Activated CD8-positive, alpha-beta T cell treated with anti-CD3 and anti-CD28 coated beads for 36 hours (primary cell): ENCODE data around the gene OBSCN. TPM values are rescaled to one million over a fixed set of nuclear protein-coding genes. Genes with fewer than 3 reads are reported as not detected.
A peak's percentile ranks its signal among the peaks of the same experiment; 100 is the strongest.

ENCODE experiments used
- ATAC-seq: fragments of 200-7000 bp; cut with Tn5 transposase; one replicate; pipeline ENCODE4 v1.10.0; 2021; ENCODE audit warnings: mild to moderate bottlenecking, moderate library complexity
- CTCF ChIA-PET: fragments of 350-600 bp; sonication (Branson Sonifier 250); formaldehyde crosslinking; loops from one replicate; lab custom pipeline; 2021; ENCODE audit warnings: antibody characterized with exemption; lab: Charles Lee
- POLR2A ChIA-PET: fragments of 350-600 bp; sonication (Branson Sonifier 250); formaldehyde crosslinking; loops from one replicate; lab custom pipeline; 2021; ENCODE audit warnings: antibody characterized with exemption; lab: Charles Lee
- DNase-seq: peaks from one replicate; pipeline ENCODE4 v3.0.0-alpha.2; 2020
- H3K27ac Mint-ChIP-seq: one replicate; pipeline ENCODE4 v1.8.0; 2021; ENCODE audit warnings: mild to moderate bottlenecking, mixed read lengths
- H3K27me3 Mint-ChIP-seq: one replicate; pipeline ENCODE4 v1.8.0; 2021; ENCODE audit warnings: mixed read lengths
- H3K36me3 Mint-ChIP-seq: one replicate; pipeline ENCODE4 v1.8.0; 2021; ENCODE audit warnings: low read depth, mixed read lengths
- H3K4me1 Mint-ChIP-seq: one replicate; pipeline ENCODE4 v1.8.0; 2021; ENCODE audit warnings: low read depth, mixed read lengths
- H3K4me3 Mint-ChIP-seq: one replicate; pipeline ENCODE4 v1.8.0; 2021; ENCODE audit warnings: mild to moderate bottlenecking, moderate library complexity, mixed read lengths
- H3K9me3 Mint-ChIP-seq: one replicate; pipeline ENCODE4 v1.8.0; 2021; ENCODE audit warnings: mixed read lengths
- intact Hi-C: fragments of 100-400 bp; cut with micrococcal nuclease; formaldehyde crosslinking; loops from one replicate; pipeline ENCODE4 v1.10.0; 2022
- total RNA-seq, 2 experiments: library from RNA; stranded (reverse); gene quantifications; one replicate each; pipeline ENCODE4 v1.2.3, GENCODE V29; 2021
- TF ChIP-seq, protein P1 (sequence below): fragments of 200-600 bp; IDR thresholded peaks from one replicate; pipeline ENCODE4 v1.8.0; 2022; ENCODE audit warnings: antibody characterized with exemption, mild to moderate bottlenecking

The OBSCN gene
- total RNA-seq, 2 experiments from 2014 or later: 21.6 to 23.7 TPM

DNA sequence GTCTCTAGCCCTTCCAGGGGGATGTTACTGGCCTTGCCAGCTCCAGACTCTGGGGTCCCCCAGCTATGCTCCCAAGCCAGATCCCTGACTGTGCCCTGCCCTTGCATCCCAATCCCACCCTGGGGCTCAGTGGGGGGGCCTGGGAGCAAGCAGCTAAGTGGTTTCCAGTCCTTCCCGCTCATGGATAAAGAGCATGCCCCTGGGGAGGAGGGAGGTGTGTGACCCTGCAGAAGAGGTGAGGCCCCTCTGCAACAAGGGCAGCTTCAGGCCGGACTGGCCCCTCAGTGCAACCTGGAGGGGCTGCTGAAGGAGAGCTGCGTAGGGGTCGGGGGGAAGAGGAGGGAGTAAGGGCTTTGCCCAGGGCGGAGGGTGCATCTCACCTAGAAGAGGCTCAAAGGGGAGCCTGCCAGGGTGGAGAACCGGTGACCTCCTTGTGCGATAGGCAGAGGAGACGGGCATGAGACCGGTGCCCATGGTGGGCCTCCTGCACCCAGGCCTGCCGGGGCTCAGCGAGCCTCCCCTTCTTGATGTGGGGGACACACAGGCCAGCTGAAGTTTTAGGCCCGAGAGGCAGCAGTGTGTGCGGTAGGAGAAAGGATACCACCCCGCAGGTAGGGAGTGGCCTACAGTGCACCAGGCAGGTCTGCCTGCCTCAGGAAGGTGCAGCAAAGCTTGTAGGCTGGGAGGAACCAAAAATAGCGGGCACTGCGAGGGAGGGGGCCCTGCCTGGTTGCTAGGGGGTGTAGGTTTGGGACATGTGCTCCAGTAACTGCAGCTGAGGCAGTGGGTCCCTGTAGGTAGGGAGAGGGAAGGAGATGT is 3.1 kb downstream of the OBSCN start:
- Mint-ChIP-seq H3K4me1 (peaks cover 5% of the 10 kb centered on the region), H3K4me3 (peak overlapping the region; percentile 20), H3K36me3 (no peaks in the 10 kb centered on the region), H3K27me3 (peaks cover 2% of the 10 kb centered on the region), H3K9me3 (no peaks in the 10 kb centered on the region), H3K27ac (no peak overlapping the region)
- CTCF ChIA-PET: no interaction called here
- ATAC-seq (no peak), DNase-seq (no peak)
- TF ChIP-seq, protein P1, sequence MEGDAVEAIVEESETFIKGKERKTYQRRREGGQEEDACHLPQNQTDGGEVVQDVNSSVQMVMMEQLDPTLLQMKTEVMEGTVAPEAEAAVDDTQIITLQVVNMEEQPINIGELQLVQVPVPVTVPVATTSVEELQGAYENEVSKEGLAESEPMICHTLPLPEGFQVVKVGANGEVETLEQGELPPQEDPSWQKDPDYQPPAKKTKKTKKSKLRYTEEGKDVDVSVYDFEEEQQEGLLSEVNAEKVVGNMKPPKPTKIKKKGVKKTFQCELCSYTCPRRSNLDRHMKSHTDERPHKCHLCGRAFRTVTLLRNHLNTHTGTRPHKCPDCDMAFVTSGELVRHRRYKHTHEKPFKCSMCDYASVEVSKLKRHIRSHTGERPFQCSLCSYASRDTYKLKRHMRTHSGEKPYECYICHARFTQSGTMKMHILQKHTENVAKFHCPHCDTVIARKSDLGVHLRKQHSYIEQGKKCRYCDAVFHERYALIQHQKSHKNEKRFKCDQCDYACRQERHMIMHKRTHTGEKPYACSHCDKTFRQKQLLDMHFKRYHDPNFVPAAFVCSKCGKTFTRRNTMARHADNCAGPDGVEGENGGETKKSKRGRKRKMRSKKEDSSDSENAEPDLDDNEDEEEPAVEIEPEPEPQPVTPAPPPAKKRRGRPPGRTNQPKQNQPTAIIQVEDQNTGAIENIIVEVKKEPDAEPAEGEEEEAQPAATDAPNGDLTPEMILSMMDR: no peak
- POLR2A ChIA-PET: interaction anchor here (1.1 kb wide), 1 partner anchor 38 kb away, joined by 3 read pairs; no protein-coding TSS in a partner anchor
- intact Hi-C loops: no loop called here

DNA sequence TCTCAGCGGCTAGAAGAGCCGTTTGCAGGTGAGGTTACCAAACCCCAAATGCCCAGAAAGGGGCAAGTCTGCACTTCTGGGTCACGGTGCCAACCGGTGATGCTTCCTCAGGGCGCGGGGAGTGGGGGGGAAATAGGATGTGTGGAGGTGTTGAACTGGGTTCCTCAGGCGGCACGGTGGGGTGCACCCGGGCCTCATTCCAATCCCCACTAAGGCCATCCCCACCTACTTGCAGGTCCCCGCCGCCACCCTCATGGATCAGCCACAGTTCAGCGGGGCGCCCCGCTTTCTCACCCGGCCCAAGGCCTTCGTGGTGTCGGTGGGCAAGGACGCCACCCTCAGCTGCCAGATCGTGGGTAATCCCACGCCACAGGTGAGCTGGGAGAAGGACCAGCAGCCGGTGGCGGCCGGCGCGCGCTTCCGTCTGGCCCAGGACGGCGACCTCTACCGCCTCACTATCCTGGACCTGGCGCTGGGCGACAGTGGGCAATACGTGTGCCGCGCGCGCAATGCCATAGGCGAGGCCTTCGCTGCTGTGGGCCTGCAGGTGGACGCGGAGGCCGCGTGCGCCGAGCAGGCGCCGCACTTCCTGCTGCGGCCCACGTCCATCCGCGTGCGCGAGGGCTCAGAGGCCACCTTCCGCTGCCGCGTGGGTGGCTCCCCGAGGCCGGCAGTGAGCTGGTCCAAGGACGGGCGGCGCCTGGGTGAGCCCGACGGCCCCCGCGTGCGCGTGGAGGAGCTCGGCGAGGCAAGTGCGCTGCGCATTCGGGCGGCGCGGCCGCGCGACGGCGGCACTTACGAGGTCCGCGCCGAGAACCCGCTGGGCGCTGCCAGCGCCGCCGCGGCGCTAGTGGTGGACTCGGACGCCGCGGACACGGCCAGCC is 3.9 kb downstream of the OBSCN start:
- no peak overlapping the region for H3K27ac Mint-ChIP-seq
- CTCF ChIA-PET: interaction anchor here (1.1 kb wide), 1 partner anchor 75 kb away, joined by 3 read pairs; no protein-coding TSS in a partner anchor
- POLR2A ChIA-PET: no interaction called here
- H3K4me1 Mint-ChIP-seq: peaks cover 5% of the 10 kb centered on the region
- no peaks in the 10 kb centered on the region for H3K36me3 Mint-ChIP-seq
- TF ChIP-seq, protein P1: no peak
- DNase-seq (no peak), ATAC-seq (no peak)
- H3K4me3 Mint-ChIP-seq: no peak overlapping the region
- no peaks in the 10 kb centered on the region for H3K27me3 Mint-ChIP-seq
- no peaks in the 10 kb centered on the region for H3K9me3 Mint-ChIP-seq
- intact Hi-C loops: no loop called here

DNA sequence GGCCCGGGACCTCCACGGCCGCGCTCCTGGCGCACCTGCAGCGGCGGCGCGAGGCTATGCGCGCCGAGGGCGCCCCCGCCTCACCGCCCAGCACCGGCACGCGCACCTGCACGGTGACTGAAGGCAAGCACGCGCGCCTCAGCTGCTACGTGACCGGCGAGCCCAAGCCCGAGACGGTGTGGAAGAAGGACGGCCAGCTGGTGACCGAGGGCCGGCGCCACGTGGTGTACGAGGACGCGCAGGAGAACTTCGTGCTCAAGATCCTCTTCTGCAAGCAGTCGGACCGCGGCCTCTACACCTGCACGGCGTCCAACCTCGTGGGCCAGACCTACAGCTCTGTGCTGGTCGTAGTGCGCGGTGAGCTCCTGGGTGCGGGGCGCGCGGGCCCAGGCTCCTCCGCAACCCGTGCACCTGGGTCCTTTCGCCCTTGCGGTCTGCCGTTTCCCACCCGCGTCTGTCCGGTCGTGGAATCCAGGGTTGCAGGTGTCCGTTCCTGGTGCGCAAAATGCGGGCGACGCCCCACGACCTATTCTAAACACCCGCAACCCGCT is 4.6 kb downstream of the OBSCN start:
- CTCF ChIA-PET: interaction anchor here (1.1 kb wide), 1 partner anchor 76 kb away, joined by 3 read pairs; no protein-coding TSS in a partner anchor
- H3K9me3 Mint-ChIP-seq: no peaks in the 10 kb centered on the region
- no peak overlapping the region for H3K27ac Mint-ChIP-seq
- intact Hi-C loops: no loop called here
- ATAC-seq (no peak), DNase-seq (no peak)
- TF ChIP-seq, protein P1: no peak
- H3K36me3 Mint-ChIP-seq: no peaks in the 10 kb centered on the region
- peak overlapping the region; percentile 83 for H3K4me3 Mint-ChIP-seq
- no peaks in the 10 kb centered on the region for H3K27me3 Mint-ChIP-seq
- peaks cover 5% of the 10 kb centered on the region for H3K4me1 Mint-ChIP-seq
- POLR2A ChIA-PET: no interaction called here

DNA sequence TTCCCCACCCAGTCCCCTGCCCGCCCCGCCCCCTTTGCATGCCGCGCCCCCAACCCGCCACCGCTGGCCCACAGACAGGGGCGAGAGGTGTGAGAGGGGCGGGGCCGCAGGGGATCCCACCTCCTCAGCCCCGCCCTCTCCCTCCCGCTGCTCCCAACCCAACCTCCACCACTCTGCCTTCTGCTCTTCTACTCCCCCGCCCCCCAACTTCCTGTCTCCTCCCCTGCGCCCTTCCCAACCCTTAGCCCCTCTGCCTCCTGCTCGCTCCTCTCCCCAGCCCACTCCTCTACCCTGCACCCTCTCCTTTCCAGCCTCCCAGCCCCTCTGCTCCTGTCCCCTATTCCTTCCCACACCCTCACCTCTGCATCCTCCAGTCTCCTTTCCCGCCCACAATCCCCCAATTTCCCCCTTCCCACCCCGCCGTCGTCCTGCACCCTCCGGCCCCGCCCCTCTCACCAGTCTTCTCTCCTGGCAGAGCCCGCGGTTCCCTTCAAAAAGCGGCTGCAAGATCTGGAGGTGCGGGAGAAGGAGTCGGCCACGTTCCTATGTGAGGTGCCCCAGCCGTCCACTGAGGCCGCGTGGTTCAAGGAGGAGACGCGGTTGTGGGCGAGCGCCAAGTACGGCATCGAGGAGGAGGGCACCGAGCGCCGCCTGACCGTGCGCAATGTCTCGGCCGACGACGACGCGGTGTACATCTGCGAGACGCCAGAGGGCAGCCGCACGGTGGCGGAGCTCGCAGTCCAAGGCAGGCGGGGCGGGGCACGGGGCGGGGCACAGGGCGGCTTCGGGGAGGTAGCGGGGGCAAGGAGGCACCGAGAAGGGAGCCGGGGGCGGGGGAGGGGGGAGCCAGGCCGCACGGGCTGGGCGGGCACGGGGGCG is 5.4 kb downstream of the OBSCN start:
- H3K9me3 Mint-ChIP-seq: no peaks in the 10 kb centered on the region
- intact Hi-C loops: no loop called here
- peaks cover 1% of the 10 kb centered on the region for H3K36me3 Mint-ChIP-seq
- peak; percentile 96 for DNase-seq
- H3K27ac Mint-ChIP-seq: peak overlapping the region; percentile 87
- ChIA-PET POLR2A (interaction anchor here (1.0 kb wide), 1 partner anchor 78 kb away, joined by 3 read pairs; no protein-coding TSS in a partner anchor), CTCF (interaction anchor here (0.5 to 1.3 kb wide), 7 partner anchors 9 to 214 kb away, joined by 3 to 5 read pairs (median 4); no protein-coding TSS in a partner anchor)
- TF ChIP-seq, protein P1: peak; percentile 41
- no peaks in the 10 kb centered on the region for H3K27me3 Mint-ChIP-seq
- H3K4me3 Mint-ChIP-seq: peak overlapping the region; percentile 83
- H3K4me1 Mint-ChIP-seq: peaks cover 5% of the 10 kb centered on the region
- ATAC-seq: peak; percentile 95
